ENCODE data around the gene MPL. TPM values are rescaled to one million over a fixed set of nuclear protein-coding genes. Genes with fewer than 3 reads are reported as not detected.

Gene MPL
- total RNA-seq, 2 experiments from 2014 or later, result not detected

GRCh38 chr1:43321331-43321891 is 16.2 kb upstream of the MPL start:
- ChIA-PET CTCF (no interaction called here), POLR2A (no interaction called here)

- ChIA-PET POLR2A (no interaction called here), CTCF (no interaction called here)
These were observed 15.1 kb upstream of the MPL start for GRCh38 chr1:43322506-43322905.

GRCh38 chr1:43324810-43325209 is 12.8 kb upstream of the MPL start:
- CTCF ChIA-PET, result no interaction called here
- POLR2A ChIA-PET, result no interaction called here

- ChIA-PET POLR2A (no interaction called here), CTCF (no interaction called here)
These were observed 12.2 kb upstream of the MPL start for GRCh38 chr1:43325381-43325780.

- ChIA-PET POLR2A (no interaction called here), CTCF (no interaction called here)
These were observed 9.9 kb upstream of the MPL start for GRCh38 chr1:43327549-43328292.

- ChIA-PET CTCF (no interaction called here), POLR2A (no interaction called here)
These were observed 7.4 kb upstream of the MPL start for GRCh38 chr1:43329995-43330751.

GRCh38 chr1:43331688-43332087 is 5.9 kb upstream of the MPL start:
- CTCF ChIA-PET, result no interaction called here
- POLR2A ChIA-PET, result no interaction called here

- ChIA-PET CTCF (interaction anchor here (0.7 kb wide), 1 partner anchor 107 kb away, joined by 3 read pairs; no protein-coding TSS in a partner anchor), POLR2A (no interaction called here)
These were observed 3.0 kb upstream of the MPL start for GRCh38 chr1:43334453-43335205.

- ChIA-PET CTCF (no interaction called here), POLR2A (no interaction called here)
These were observed 383 bp downstream of the MPL start for GRCh38 chr1:43338001-43338400.

GRCh38 chr1:43339584-43340232 is 2.1 kb downstream of the MPL start:
- CTCF ChIA-PET, result interaction anchor here (0.8 to 1.7 kb wide), 2 partner anchors 74 to 89 kb away, joined by 3 to 5 read pairs; no protein-coding TSS in a partner anchor
- POLR2A ChIA-PET, result no interaction called here

- ChIA-PET CTCF (interaction anchor here (0.6 kb wide), 1 partner anchor 29 kb away, joined by 3 read pairs; no protein-coding TSS in a partner anchor), POLR2A (no interaction called here)
These were observed 2.9 kb downstream of the MPL start for GRCh38 chr1:43340559-43340958.

- ChIA-PET CTCF (no interaction called here), POLR2A (no interaction called here)
These were observed 6.7 kb downstream of the MPL start for GRCh38 chr1:43344267-43344850.

GRCh38 chr1:43345120-43345519 is 7.5 kb downstream of the MPL start:
- ChIA-PET POLR2A (no interaction called here), CTCF (no interaction called here)

- POLR2A ChIA-PET, result no interaction called here
These were observed 9.0 kb downstream of the MPL start for GRCh38 chr1:43346636-43347035.

GRCh38 chr1:43348343-43348808 is 10.8 kb downstream of the MPL start:
- ChIA-PET CTCF (no interaction called here), POLR2A (interaction anchor here (1.0 kb wide), 1 partner anchor 20 kb away, joined by 3 read pairs; no protein-coding TSS in a partner anchor)

More at GRCh38 chr1:43346636-43347035, 9.0 kb downstream of the MPL start:
- CTCF ChIA-PET, result no interaction called here

- ChIA-PET CTCF (interaction anchor here (0.5 kb wide), 1 partner anchor 175 kb away, joined by 4 read pairs; no protein-coding TSS in a partner anchor), POLR2A (interaction anchor here (1.0 kb wide), 1 partner anchor 20 kb away, joined by 3 read pairs; no protein-coding TSS in a partner anchor)
These were observed 11.4 kb downstream of the MPL start for GRCh38 chr1:43348809-43349593.

GRCh38 chr1:43349594-43350306 is 12.1 kb downstream of the MPL start:
- ChIA-PET CTCF (no interaction called here), POLR2A (no interaction called here)

GRCh38 chr1:43350976-43351375 is 13.4 kb downstream of the MPL start:
- ChIA-PET POLR2A (no interaction called here), CTCF (no interaction called here)

All from activated CD8-positive, alpha-beta memory T cell treated with anti-CD3 and anti-CD28 coated beads for 36 hours (primary cell).